Kidney capillary endothelial cell (primary cell): Measurements from ENCODE around the gene PTPN13.
"Not testable (repeated sequence)": the region's sequence is repeated elsewhere in the genome, so short reads cannot be mapped to it uniquely, and the experiment has no call there.

Experiments
- DNase-seq: peaks from one replicate; pipeline ENCODE4 v3.0.0-alpha.2; 2018; ENCODE audit warnings: low spot score

The PTPN13 gene

DNA sequence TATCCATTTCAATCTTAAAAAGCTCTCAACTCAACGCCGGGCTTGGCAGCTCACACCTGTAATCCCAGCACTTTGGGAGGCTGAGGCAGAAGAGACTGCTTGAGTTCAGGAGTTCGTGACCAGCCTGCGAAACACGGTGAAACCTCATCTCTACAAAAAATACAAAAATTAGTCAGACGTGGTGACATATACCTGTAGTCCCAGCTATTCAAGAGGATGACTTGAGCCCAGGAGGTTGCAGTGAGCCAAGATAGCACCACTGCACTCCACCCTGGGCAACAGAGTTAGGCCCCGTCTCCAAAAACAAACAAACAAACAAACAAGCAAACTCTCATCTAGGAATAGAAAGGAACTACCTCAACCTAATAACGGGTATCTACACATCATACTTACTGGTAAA, 50.8 kb downstream of the PTPN13 start:
- DNase-seq: no peak

GRCh38 chr4:86652332-86652932, 58.3 kb downstream of the PTPN13 start:
- no peak for DNase-seq

DNA sequence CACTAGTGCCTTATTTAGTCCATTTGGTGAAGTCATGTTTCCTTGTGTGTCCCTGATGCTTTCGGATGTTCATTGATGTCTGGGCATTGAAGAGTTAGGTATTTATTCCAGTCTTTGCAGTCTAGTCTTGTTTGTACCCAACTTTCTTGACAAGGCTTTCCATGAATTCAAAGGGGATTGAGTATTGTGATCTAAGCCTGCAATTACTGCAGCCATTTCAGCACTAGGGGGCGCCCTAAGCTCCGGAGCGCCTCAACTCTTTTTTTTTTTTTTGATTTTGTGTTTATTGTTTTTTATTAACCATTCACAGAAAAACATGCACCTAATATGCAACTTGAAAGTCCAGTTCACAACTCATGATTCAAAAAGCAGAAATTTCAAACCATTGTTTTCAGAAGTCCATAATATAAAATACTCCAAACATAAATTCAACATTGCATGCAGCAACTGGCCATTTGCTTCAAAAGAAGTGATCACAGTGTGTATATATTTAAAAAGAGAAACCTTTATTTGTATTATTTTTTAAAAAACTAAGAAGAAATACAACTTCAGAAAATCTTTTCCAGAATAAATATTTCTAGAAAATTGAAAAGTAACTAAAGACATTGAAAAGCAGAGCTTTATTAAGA, 59.2 kb downstream of the PTPN13 start:
- peak; percentile 8 for DNase-seq

- DNase-seq: not testable (repeated sequence)
These were observed 62.7 kb downstream of the PTPN13 start for GRCh38 chr4:86656781-86657180.

GRCh38 chr4:86657382-86657781, 63.3 kb downstream of the PTPN13 start:
- no peak for DNase-seq

- no peak for DNase-seq
These were observed 63.8 kb downstream of the PTPN13 start for GRCh38 chr4:86657910-86658309.

- DNase-seq: no peak
These were observed 66.3 kb downstream of the PTPN13 start for GRCh38 chr4:86660401-86660800.

DNA sequence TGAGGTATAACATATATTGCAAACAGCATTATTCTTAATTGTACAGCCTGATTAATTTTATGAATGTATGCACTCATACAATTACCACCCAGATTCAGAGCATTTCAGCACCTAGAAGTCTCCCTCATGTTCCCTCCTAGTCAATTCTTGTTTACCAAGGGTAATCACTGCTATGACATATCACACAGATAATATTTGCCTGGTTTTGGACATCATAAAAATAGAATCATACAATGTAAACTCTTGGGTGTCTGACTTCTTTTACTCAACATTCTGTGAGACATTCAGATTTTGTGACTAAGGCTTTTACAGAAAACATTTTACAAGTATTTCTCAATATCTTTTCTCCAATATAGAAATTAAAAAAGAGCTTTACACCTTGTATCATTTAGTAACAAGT, 66.9 kb downstream of the PTPN13 start:
- DNase-seq: no peak

DNA sequence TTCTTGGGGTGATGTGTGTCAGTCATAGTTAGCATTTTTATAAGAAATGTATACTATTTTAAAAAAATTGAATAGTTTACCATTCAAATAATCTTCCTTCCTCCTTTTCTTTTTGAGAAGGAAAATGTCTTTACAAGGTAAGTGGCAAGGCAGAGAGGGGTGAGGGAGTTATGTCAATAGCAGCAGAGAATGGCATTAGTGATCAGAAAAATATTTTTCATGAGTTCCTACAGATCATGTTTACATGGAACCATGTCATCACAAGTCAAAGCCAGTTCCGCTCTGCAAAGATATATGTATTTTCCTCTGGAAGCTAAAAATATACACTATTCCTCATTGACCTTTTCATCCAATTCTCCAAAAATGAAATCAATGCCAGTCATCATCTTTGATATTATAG, 67.3 kb downstream of the PTPN13 start:
- no peak for DNase-seq

GRCh38 chr4:86664959-86665358, 70.8 kb downstream of the PTPN13 start:
- DNase-seq: no peak

DNA sequence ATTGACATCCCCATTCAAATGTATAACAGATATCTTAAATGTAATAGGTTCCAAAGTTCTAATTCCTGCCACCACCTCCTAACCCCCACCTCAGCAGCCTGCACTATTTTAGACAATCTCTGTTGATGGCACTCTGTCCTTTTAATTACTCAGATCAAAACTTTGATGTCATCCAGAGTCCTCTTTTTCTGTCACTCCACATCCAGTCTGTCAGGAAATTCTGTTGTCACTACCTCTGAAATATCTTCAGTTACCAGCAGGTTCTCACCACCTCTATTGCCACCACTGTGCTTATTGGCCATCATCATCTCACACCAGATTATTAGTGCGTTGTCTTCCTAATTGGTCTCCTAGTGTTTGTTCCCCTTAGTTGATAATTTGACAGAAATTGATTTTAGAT, 76.2 kb downstream of the PTPN13 start:
- DNase-seq: no peak

GRCh38 chr4:86670756-86671155, 76.6 kb downstream of the PTPN13 start:
- DNase-seq: no peak

- no peak for DNase-seq
These were observed 81.4 kb downstream of the PTPN13 start for GRCh38 chr4:86675548-86675947.

DNA sequence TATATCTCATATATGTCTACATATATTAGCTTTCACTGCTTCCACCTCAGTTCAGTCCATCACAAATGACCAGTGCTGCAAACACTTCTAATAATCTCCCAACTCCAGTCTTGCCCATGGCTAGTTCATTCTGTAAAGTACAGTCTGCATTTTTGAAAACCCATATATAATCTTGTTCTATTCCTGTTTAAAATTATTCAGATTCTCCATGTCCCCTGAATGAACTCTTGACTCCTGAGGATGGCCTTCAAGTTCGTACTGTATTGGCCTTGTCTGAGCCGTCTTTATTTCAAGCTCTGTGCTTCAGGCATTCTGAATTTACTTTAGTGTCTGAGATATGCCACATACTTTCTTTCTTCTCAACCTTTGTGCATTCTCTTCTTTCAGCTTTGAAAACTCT, 84.7 kb downstream of the PTPN13 start:
- no peak for DNase-seq

- no peak for DNase-seq
These were observed 85.3 kb downstream of the PTPN13 start for GRCh38 chr4:86679441-86679840.

DNA sequence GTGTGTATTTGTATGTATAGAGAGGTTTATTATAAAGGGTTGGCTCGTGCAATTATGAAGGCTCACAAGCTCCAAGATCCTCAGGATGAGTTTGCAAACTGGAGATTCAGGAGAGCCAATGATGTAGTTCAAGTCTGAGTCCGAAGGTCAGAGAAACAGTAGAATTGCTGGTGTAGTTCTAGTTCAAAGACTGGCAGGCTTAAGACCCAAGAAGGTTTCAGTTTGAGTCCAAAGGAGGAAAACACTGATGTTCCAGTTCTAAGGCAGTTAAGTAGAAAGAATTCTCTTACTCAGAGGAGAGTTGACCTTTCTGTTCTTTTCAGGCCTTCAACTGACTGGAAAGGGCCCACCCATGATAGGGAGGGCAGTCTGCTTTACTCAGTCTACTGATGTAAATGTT, 89.1 kb downstream of the PTPN13 start:
- no peak for DNase-seq

GRCh38 chr4:86683983-86684382, 89.9 kb downstream of the PTPN13 start:
- DNase-seq: no peak

- DNase-seq: no peak
These were observed 91.3 kb downstream of the PTPN13 start for GRCh38 chr4:86685401-86685800.

DNA sequence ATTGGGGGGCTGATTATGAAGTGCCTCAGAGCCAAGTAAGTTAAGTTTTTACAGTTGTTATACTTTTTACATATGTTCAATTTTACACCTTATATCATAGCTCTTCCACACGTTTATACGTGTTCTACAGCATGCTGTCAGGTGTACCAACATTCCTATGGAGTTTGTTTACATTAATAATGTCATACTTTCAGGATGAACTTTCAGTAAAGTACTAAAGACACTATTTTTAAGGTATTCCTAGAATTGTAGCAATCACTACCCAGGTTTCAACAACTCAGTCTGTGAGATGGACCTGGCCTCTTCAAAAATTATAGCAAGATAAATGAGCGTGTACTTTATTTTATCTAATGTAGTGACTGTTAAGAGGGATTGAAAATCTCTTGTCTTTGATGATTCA, 92.6 kb downstream of the PTPN13 start:
- DNase-seq: no peak

GRCh38 chr4:86688026-86688425, 93.9 kb downstream of the PTPN13 start:
- no peak for DNase-seq

GRCh38 chr4:86704601-86705000, 110.5 kb downstream of the PTPN13 start:
- no peak for DNase-seq

DNA sequence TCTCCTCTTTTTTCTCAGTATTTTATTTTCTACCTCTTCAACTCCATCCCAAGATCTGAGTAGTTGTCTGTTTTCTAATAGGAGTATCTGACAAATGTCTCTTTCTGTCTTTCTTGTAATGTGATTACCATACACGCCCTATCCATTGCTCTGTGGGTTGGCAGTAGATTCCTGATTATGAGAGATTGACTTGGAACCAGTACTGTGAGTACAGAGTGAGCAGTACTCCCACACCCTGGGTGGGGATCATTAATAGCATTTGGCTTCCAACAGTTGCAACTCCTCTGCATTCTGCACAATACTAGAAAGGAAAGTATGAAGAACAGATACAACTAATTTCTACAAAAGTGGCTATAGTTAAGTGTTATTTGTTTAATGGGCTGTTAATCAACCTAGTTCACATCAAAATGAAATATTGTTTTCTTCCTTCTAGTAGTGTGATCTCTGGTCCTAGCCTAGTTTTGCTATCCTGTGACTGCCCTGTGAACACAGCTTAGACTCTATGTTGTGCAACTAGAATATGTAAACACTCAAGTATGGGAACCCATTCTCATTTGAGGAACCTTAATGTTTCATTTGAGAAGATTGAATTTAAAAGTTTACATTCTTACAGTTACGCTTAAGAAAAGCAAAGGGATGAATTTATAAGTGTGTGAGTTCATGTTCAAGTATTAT, 112.9 kb downstream of the PTPN13 start:
- DNase-seq: no peak

DNA sequence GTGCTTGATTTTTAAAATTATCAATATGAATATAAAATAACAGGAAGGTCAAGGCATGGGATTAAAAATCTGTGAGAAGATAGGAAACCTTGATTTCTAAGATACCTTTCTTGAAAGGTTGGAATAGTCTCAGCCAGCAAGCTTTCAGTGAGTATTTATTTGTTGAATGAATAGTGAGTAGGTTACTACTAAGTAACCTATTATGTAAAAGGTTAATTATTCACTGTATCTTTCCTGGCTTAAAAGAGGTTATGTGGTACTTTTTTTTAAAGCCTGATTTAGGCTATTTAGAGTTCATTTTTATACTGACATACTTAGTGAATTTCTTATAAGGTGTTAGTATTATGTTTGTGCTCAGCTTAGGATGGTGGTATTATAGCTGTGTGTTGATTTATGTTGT, 123.5 kb downstream of the PTPN13 start:
- no peak for DNase-seq

DNA sequence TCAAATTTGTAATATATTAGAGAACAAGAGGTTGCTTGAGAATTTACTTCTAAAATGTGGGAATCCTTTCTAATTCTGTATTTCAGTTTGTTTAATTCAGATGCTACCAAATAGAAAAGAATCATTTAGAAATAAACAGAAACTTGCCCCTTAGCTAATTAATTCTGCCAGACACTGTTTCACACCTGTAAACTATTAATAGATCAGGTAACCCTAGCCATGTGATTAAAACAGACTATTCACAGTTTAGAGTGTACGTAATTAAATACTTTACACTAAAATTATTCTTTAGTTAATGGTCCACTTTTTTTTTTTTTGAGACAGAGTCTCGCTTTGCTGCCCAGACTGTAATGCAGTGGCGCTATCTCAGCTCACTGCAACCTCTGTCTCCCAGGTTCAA, 124.0 kb downstream of the PTPN13 start:
- no peak for DNase-seq
